AG04450 (cell line): Measurements from ENCODE around the gene SPSB4. TPM values are rescaled to one million over a fixed set of nuclear protein-coding genes. Genes with fewer than 3 reads are reported as not detected.
"Not testable (repeated sequence)": the region's sequence is repeated elsewhere in the genome, so short reads cannot be mapped to it uniquely, and the experiment has no call there.

Experiments
- CTCF ChIA-PET: fragments of 300-600, 350-600 bp; formaldehyde crosslinking; extraction: SDS; loops from one replicate; lab custom pipeline; 2022; ENCODE audit warnings: antibody characterized with exemption, inconsistent platforms; lab: Charles Lee
- POLR2A ChIA-PET: fragments of 350-600 bp; formaldehyde crosslinking; extraction: SDS; loops from one replicate; lab custom pipeline; 2021; ENCODE audit warnings: antibody characterized with exemption, inconsistent platforms; lab: Yijun Ruan, JAX
- DNase-seq: peaks from one replicate; pipeline ENCODE4 v3.0.0-alpha.2; 2011; ENCODE audit warnings: low read depth, low spot score
- H3K27ac ChIP-seq: one replicate; pipeline ENCODE4 v1.5.1; 2012; ENCODE audit warnings: low read depth, low read length, control low read depth
- H3K27me3 ChIP-seq: one replicate; pipeline ENCODE4 v1.6.0; 2012; ENCODE audit warnings: low read length; ENCODE audit not compliant: control insufficient read depth, insufficient read depth
- H3K4me3 ChIP-seq: 2 replicates; pipeline ENCODE4 v1.5.1; 2011; ENCODE audit warnings: mild to moderate bottlenecking, low read depth, low read length, control low read depth
- H3K9me3 ChIP-seq: 2 replicates; pipeline ENCODE4 v1.5.1; 2012; ENCODE audit warnings: low read length; ENCODE audit not compliant: control insufficient read depth, insufficient read depth
- polyA plus RNA-seq: library from polyadenylated mRNA; depleted of rRNA; stranded (reverse); fragments of >200 nt; gene quantifications from 2 replicates; pipeline ENCODE4 v1.2.3, GENCODE V29; 2011
- TF ChIP-seq, protein P1 (sequence below): IDR thresholded peaks from 2 replicates; pipeline ENCODE4 v1.5.1; 2011; ENCODE audit warnings: low read depth, low read length, control low read depth, inconsistent platforms

The SPSB4 gene
- polyA plus RNA-seq, 1 experiment = not detected

DNA sequence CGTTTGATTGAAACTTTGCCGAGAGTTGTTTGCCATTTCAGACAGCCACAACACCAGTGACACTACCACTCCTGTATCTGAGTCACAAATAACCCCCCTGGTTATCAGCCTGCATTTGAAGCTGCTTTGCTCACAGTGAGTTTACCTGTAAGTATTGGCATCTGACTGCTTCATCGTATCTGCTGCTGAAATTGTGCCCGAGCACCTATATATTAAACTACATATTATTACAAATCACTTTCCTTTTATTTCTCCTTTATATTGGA, 39.2 kb upstream of the SPSB4 start:
- peaks cover 2% of the 10 kb centered on the region for H3K27me3 ChIP-seq
- H3K27ac ChIP-seq = no peak overlapping the region
- DNase-seq = no peak
- no peak overlapping the region for H3K4me3 ChIP-seq
- POLR2A ChIA-PET = no interaction called here
- H3K9me3 ChIP-seq = no peaks in the 10 kb centered on the region
- TF ChIP-seq, protein P1, sequence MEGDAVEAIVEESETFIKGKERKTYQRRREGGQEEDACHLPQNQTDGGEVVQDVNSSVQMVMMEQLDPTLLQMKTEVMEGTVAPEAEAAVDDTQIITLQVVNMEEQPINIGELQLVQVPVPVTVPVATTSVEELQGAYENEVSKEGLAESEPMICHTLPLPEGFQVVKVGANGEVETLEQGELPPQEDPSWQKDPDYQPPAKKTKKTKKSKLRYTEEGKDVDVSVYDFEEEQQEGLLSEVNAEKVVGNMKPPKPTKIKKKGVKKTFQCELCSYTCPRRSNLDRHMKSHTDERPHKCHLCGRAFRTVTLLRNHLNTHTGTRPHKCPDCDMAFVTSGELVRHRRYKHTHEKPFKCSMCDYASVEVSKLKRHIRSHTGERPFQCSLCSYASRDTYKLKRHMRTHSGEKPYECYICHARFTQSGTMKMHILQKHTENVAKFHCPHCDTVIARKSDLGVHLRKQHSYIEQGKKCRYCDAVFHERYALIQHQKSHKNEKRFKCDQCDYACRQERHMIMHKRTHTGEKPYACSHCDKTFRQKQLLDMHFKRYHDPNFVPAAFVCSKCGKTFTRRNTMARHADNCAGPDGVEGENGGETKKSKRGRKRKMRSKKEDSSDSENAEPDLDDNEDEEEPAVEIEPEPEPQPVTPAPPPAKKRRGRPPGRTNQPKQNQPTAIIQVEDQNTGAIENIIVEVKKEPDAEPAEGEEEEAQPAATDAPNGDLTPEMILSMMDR = no peak
- CTCF ChIA-PET = interaction anchor here (0.9 to 7.1 kb wide), 10 partner anchors 9 to 186 kb away, joined by 3 to 63 read pairs (median 6); no protein-coding TSS in a partner anchor

DNA sequence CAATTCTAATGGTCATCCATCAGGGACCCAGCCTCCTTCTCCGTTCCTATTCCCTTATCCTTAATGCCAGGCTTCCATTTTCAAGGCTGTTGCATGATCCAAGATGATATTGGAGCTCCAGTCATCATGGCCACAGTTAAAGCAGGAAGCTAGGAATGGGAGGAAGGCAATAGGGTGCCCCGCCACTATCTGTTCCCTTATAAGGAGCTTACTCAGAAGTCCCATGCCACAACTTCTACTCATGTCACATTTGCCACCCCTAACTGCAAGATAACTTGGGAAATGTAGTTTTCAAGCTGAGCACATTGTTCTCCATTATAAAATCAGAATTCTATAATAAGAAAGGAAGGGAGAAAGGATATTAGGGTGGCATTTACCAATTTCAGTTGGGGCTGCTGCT, 38.6 kb upstream of the SPSB4 start:
- POLR2A ChIA-PET = no interaction called here

DNA sequence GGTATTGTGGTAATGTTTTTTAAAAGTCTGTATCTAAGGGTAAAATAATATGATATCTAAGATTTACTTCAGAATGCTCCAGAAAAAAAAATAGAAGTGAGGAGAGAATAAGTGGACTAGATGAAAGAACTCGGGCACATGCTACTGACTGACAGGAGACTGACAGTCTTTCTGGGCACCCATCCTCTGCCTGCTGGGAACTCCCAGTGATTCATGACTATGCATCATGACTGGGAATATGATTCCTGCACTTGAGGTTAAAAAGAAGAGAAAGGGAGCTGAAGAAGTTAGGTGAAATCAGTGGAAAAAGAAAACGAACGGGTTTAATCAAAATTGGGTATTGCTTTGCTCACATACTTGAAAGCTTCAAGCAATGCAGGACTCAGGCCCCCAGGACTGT, 35.7 kb upstream of the SPSB4 start:
- POLR2A ChIA-PET = no interaction called here

More for the DNA sequence above, 38.6 kb upstream of the SPSB4 start:
- CTCF ChIA-PET = interaction anchor here (0.9 to 7.1 kb wide), 8 partner anchors 8 to 180 kb away, joined by 3 to 63 read pairs (median 5); no protein-coding TSS in a partner anchor
- TF ChIP-seq, protein P1 = no peak
- Histone ChIP-seq H3K9me3 (no peaks in the 10 kb centered on the region), H3K27me3 (peaks cover 2% of the 10 kb centered on the region), H3K4me3 (no peak overlapping the region), H3K27ac (no peak overlapping the region)
- DNase-seq = no peak

DNA sequence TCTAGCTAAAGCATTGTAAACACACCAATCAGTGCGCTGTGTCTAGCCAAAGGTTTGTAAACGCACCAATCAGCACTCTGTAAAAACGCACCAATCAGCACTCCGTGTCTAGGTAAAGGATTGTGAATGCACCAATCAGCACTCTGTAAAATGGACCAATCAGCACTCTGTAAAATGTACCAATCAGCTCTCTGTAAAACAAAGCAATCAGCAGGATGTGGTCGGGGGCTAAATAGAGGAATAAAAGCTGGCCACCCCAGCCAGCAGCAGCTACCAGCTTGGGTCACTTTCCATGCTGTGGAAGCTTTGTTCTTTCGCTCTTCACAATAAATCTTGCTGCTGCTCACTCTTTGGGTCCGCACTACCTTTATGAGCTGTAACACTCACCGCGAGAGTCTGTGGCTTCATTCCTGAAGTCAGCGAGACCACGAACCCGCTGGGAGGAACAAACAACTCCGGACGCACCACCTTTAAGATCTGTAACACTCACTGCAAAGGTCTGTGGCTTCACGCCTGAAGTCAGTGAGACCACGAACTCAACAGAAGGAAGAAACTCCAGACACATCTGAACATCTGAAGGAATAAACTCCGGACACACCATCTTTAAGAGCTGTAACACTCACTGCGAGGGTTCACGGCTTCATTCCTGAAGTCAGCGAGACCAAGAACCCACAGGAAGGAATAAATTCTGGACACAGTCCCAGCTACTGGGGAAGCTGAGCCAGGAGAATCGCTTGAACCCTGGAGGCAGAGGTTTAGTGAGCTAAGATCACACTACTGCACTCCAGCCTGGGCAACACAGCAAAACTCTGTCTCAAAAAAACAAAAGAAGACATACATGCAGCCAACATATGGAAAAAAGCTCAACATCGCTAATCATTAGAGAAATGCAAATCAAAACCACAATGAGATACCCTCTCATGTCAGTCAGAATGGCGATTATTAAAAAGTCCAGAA, 33.5 kb upstream of the SPSB4 start:
- H3K27ac ChIP-seq, H3K27me3 ChIP-seq, H3K4me3 ChIP-seq, DNase-seq, POLR2A ChIA-PET, H3K9me3 ChIP-seq, CTCF ChIA-PET: not testable (repeated sequence)

More for the DNA sequence above, 35.7 kb upstream of the SPSB4 start:
- no peak overlapping the region for H3K4me3 ChIP-seq
- H3K27ac ChIP-seq = no peak overlapping the region
- H3K9me3 ChIP-seq = no peaks in the 10 kb centered on the region
- peaks cover 2% of the 10 kb centered on the region for H3K27me3 ChIP-seq
- TF ChIP-seq, protein P1 = no peak
- no peak for DNase-seq
- CTCF ChIA-PET = interaction anchor here (1.1 to 7.1 kb wide), 3 partner anchors 16 to 177 kb away, joined by 3 to 63 read pairs (median 9); no protein-coding TSS in a partner anchor

DNA sequence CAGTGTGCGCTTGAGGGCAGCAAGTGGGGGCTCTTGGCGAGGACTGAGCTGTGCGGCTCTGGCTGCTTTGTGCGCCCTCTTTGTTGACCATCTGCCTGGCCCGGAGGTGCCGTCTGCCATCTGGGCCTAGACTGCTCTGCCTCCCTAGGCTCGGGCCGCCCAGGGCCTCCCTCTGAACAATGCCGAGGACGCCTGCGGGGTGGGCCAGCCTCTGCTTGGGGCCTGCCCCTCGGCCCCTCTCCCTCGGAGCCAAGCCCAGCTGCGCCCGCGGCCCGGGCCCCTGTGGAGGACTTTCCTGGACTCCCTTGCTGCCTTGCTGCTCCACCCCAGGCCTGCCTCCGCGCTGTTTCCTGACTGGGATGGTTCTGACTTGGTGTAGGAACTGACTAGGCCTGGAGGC, 31.9 kb upstream of the SPSB4 start:
- ChIA-PET CTCF (interaction anchor here (0.7 kb wide), 1 partner anchor 19 kb away, joined by 3 read pairs; no protein-coding TSS in a partner anchor), POLR2A (no interaction called here)
- TF ChIP-seq, protein P1 = no peak
- Histone ChIP-seq H3K9me3 (no peaks in the 10 kb centered on the region), H3K4me3 (no peak overlapping the region), H3K27me3 (peaks cover 2% of the 10 kb centered on the region), H3K27ac (no peak overlapping the region)
- DNase-seq = no peak
